ENCODE results near the gene C16orf82. TPM values are rescaled to one million over a fixed set of nuclear protein-coding genes. Genes with fewer than 3 reads are reported as not detected.

The C16orf82 gene
- polyA plus RNA-seq, 1 donor from 2014 or later = not detected

GRCh38 chr16:27048316-27048715 lies 18.4 kb upstream of the C16orf82 start:
- Histone ChIP-seq H3K27ac (ENCODE audit: low read length) (no peak overlapping the region), H3K9me3 (ENCODE audit: low read length) (no peaks in the 10 kb centered on the region), H3F3A (ENCODE audit: insufficient read depth, low read length, poor library complexity, severe bottlenecking) (no peaks in the 10 kb centered on the region), H3K9ac (ENCODE audit: low read length) (no peak overlapping the region), H3K79me2 (replicated peaks; ENCODE audit: insufficient read depth, low read length) (no peaks in the 10 kb centered on the region), H3K4me2 (ENCODE audit: low read length) (no peak overlapping the region), H4K20me1 (ENCODE audit: insufficient read depth) (no peaks in the 10 kb centered on the region), H2AFZ (ENCODE audit: low read depth, low read length) (no peak overlapping the region), H3K27me3 (ENCODE audit: insufficient read depth, low read depth, low read length) (no peaks in the 10 kb centered on the region), H3K4me3 (ENCODE audit: low read length) (no peak overlapping the region), H3K36me3 (ENCODE audit: insufficient read depth, low read length) (no peaks in the 10 kb centered on the region), H3K9me2 (ENCODE audit: insufficient read depth, low read length) (no peaks in the 10 kb centered on the region)
- TF ChIP-seq EP300 (conservative IDR thresholded peaks at IDR 0.05; ENCODE audit: poor library complexity, severe bottlenecking) = no peak
- TF ChIP-seq REST (IDR thresholded peaks at IDR 0.05; ENCODE audit: borderline replicate concordance) = no peak
- TF ChIP-seq RAD21 (conservative IDR thresholded peaks at IDR 0.05) = no peak
- no peak for TF ChIP-seq EZH2 (IDR thresholded peaks at IDR 0.05; ENCODE audit: borderline replicate concordance, insufficient read depth, low read length, poor library complexity, severe bottlenecking)
- no peak for TF ChIP-seq CTCF (IDR thresholded peaks at IDR 0.05; ENCODE audit: poor library complexity, severe bottlenecking)

- no peak overlapping the region for H3K9ac ChIP-seq (ENCODE audit: low read length)
- H3K27ac ChIP-seq (ENCODE audit: low read length) = no peak overlapping the region
- no peaks in the 10 kb centered on the region for H3K9me2 ChIP-seq (ENCODE audit: insufficient read depth, low read length)
- no peak overlapping the region for H2AFZ ChIP-seq (ENCODE audit: low read depth, low read length)
- no peak overlapping the region for H3K4me2 ChIP-seq (ENCODE audit: low read length)
- H3K36me3 ChIP-seq (ENCODE audit: insufficient read depth, low read length) = no peaks in the 10 kb centered on the region
- H4K20me1 ChIP-seq (ENCODE audit: insufficient read depth) = no peaks in the 10 kb centered on the region
- H3F3A ChIP-seq (ENCODE audit: insufficient read depth, low read length, poor library complexity, severe bottlenecking) = no peaks in the 10 kb centered on the region
- TF ChIP-seq REST (IDR thresholded peaks at IDR 0.05; ENCODE audit: borderline replicate concordance) (no peak), MXI1 (conservative IDR thresholded peaks at IDR 0.05; ENCODE audit: poor library complexity, severe bottlenecking) (no peak), TAF1 (IDR thresholded peaks at IDR 0.05; ENCODE audit: low read depth) (no peak), SMC3 (conservative IDR thresholded peaks at IDR 0.05; ENCODE audit: poor library complexity) (no peak), EP300 (conservative IDR thresholded peaks at IDR 0.05; ENCODE audit: poor library complexity, severe bottlenecking) (no peak), RAD21 (conservative IDR thresholded peaks at IDR 0.05) (no peak), POLR2AphosphoS5 (IDR thresholded peaks at IDR 0.05) (no peak), CTCF (IDR thresholded peaks at IDR 0.05; ENCODE audit: poor library complexity, severe bottlenecking) (no peak), EZH2 (IDR thresholded peaks at IDR 0.05; ENCODE audit: borderline replicate concordance, insufficient read depth, low read length, poor library complexity, severe bottlenecking) (no peak)
- no peaks in the 10 kb centered on the region for H3K27me3 ChIP-seq (ENCODE audit: insufficient read depth, low read depth, low read length)
- no peaks in the 10 kb centered on the region for H3K79me2 ChIP-seq (replicated peaks; ENCODE audit: insufficient read depth, low read length)
- H3K9me3 ChIP-seq (ENCODE audit: low read length) = no peaks in the 10 kb centered on the region
- no peak overlapping the region for H3K4me3 ChIP-seq (ENCODE audit: low read length)
Observed at GRCh38 chr16:27049117-27049516, 17.6 kb upstream of the C16orf82 start.

Data from neural cell (in vitro differentiated cells).